Epithelial cell of esophagus (primary cell): ENCODE measurements around the gene DISP3.

Source experiments
- DNase-seq: peaks from one replicate; pipeline ENCODE4 v3.0.0; 2010; ENCODE audit warnings: low read depth
- H3K4me3 ChIP-seq: 2 replicates; pipeline ENCODE4 v1.5.1; 2011; ENCODE audit warnings: mild to moderate bottlenecking, low read length, control low read depth
- TF ChIP-seq, protein P1 (sequence below): IDR thresholded peaks from 2 replicates; pipeline ENCODE4 v1.5.1; 2011; ENCODE audit warnings: low read depth, mild to moderate bottlenecking, low read length, control low read depth, inconsistent platforms; ENCODE audit not compliant: insufficient read depth; ENCODE audit errors: missing control alignments

DISP3 gene

DNA sequence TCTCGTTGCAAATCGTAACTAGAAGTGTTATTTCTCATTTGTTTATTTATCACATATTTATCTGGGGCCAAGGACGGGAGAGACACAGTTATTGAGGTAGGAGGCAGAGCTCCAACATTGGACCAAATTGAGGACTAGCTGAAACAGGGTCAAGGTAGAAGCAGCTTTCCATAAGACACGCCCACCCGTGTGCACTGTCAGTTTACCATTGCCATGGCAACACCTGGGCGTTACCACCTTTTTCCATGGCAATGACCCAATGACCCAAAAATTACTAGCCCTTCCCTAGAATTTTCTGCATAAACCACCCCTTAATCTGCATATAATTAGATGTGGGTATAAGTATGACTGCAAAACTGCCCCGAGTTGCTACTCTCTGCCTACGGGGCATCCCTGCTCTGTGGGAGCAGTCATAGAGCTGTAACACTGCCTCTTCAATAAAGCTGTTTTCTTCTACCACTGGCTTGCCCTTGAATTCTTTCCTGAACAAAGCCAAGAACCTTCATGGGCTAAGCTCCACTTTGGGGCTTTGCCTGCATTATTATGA lies 102.6 kb downstream of the DISP3 start:
- no peak for DNase-seq
- TF ChIP-seq, protein P1, sequence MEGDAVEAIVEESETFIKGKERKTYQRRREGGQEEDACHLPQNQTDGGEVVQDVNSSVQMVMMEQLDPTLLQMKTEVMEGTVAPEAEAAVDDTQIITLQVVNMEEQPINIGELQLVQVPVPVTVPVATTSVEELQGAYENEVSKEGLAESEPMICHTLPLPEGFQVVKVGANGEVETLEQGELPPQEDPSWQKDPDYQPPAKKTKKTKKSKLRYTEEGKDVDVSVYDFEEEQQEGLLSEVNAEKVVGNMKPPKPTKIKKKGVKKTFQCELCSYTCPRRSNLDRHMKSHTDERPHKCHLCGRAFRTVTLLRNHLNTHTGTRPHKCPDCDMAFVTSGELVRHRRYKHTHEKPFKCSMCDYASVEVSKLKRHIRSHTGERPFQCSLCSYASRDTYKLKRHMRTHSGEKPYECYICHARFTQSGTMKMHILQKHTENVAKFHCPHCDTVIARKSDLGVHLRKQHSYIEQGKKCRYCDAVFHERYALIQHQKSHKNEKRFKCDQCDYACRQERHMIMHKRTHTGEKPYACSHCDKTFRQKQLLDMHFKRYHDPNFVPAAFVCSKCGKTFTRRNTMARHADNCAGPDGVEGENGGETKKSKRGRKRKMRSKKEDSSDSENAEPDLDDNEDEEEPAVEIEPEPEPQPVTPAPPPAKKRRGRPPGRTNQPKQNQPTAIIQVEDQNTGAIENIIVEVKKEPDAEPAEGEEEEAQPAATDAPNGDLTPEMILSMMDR: no peak
- H3K4me3 ChIP-seq: no peak overlapping the region

DNA sequence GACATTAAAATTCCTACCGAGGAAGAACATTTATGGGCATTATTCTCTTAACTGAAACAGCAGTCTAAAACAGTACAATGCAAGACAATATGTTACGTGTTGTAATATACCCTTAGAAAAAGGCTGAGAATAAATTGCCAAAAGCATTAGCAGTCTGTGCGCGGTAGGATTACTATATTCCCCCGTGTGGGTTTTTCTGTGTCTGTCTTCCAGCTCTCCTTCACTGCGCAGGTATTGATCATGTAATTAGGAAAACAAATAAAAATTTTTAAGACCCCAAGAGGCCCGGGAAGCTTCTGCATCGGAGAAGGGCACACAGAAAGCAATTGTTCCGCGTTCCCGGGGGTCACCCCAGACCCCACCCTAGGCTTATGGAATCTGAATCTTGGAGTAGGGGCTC lies 106.4 kb downstream of the DISP3 start:
- no peak overlapping the region for H3K4me3 ChIP-seq

More for the DNA sequence above, 106.4 kb downstream of the DISP3 start:
- no peak for DNase-seq
- TF ChIP-seq, protein P1: no peak
